Eye (tissue), 1 donor: ENCODE results near the gene GORAB.
A peak's percentile ranks its signal among the peaks of the same experiment; 100 is the strongest.

Source experiments
- DNase-seq: peaks from one replicate; pipeline ENCODE4 v3.0.0-alpha.2; 2015

Gene GORAB

GRCh38 chr1:170531758-170532657 is at the start of gene GORAB:
Gene GORAB, plus strand, starts transcription at chr1:170532166. Its CDS starts 58 bp downstream, at chr1:170532224.
- DNase-seq = peak; percentile 97

DNA sequence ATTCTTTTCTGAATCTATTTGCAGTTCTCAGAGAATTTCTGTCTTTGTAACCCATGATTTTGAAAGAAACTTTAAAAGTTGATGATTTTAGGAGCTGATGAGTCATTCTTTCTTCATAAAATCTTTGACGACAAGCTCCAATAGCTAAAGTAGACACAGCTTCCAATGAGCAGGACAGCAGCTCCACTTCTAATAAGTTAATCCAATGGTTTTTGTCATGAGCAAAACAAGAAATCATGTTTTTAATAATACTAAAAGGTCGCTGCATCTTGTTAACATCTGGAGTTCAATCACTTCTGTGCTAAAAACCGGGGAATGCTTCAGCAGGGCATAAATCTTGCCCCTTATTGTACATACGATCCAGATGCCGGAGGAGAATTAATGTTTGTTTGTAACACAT is 48.9 kb upstream of the GORAB start:
- DNase-seq = peak; percentile 11

DNA sequence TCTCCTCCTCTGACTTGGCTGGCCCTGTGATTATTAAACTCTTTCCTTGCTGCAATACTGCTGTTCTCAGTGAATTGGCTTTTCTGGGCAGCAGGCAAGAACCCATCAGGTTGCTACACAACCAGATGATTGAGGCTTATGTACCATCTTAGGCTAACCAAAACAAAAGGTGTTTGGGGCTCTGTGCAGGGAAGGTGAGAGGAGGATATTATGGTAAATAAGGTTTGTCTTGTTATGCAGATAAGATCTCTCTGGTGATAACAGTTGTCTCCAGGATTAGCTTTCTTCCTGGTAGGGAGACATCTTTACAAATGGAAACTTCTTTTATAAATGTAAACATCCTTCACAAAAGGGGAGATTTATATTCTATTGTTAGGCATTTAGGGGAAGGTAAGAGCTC is 44.5 kb upstream of the GORAB start:
- no peak for DNase-seq

DNA sequence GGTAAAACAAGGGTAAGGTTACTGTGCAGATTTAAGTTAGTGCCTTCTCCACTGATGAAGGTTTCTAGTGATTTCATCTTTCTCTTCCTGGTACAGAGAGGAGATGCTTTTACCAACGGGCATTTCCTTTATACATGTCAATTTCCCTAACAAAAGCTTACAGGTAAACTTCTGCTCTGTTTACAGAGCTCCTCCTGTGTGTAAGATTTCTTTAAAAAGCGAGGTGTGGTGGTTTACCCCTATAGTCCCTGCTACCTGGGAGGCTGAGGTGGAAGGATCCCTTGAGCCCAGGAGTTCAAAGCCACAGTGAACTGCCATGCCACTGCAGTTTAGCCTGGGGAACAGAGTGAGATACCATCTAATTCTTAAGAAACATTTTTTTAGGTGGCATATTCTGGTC is 40.7 kb upstream of the GORAB start:
- no peak for DNase-seq

- DNase-seq = peak; percentile 30
Measured at GRCh38 chr1:170494369-170494768, 37.6 kb upstream of the GORAB start.

DNA sequence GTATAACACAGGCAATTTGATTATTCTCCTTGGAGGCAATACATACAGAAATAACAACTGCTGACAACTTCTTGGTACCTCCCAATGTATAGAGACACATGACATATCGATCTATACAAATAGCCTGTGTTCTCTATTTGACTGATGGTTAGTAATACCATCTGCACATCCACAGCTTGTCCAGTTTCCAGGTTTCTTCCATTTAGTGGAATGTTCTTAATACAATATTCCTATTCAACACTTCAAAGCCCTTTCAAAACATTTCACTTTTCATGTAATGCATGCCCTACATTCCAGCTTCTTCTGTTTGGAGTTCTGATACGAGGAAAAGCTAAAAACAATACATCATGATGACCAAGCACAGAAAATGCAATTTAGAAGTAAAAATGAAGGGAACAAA is 37.0 kb upstream of the GORAB start:
- no peak for DNase-seq

DNA sequence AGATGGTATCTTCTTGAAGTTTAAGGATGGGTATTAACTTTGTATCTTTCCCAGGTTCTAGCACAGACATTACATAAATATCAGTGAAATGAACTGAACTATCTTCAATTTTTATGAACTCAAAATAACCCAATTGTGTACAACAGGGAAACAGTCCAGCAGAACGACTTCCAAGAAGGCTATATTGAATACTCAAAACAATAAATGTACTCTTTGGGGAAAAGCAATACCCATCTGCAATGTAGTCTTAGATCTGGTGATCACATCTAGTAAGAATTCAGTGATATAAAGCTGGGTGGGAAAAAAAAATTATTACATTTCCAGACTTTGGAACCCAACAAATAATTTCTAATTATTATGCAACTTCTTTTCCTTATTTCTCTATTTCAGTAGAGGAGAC is 33.1 kb upstream of the GORAB start:
- no peak for DNase-seq

- no peak for DNase-seq
Measured at GRCh38 chr1:170503665-170504064, 28.3 kb upstream of the GORAB start.

DNA sequence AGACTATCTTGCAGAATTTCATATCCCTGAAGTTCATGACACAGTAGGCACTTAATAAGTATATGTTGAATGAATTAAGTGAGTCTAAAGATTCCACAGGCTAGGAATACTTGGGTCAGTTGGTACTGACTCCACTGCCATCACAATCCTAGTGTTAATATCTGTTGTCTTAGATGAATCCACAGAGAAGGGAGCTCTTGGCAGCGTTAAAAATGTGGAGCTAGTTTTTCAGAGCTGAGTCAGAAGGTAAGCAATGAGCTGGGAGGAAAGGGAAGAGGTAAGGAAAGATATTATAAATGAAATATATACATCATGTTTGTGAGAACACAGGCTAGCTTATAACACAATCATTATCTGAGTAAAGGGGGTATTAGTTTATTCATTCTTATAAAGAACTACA is 21.8 kb upstream of the GORAB start:
- no peak for DNase-seq

GRCh38 chr1:170511038-170511437 is 20.9 kb upstream of the GORAB start:
- DNase-seq = peak; percentile 50

DNA sequence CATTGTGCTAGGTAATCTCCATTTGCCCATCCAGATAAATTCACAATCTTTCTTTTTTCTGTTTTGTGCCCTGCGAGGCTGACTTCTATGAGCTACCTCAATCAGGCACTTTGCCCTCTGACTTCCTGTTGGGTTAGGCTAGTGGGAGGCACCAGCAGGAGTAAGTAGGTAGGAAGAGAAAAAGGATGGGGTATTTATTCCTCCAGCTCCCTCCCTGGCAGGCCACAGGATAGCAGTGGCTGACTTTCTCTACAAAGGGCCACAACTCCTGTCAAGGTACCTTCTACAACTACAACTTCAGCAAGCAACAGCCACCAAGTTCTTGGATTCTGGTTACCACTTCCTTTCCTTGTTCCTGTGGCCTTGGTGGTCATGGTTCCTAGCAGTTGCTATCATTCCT is 18.8 kb upstream of the GORAB start:
- DNase-seq = no peak

- DNase-seq = no peak
Measured at GRCh38 chr1:170518185-170518834, 13.7 kb upstream of the GORAB start.

GRCh38 chr1:170518965-170519364 is 13.0 kb upstream of the GORAB start:
- no peak for DNase-seq

DNA sequence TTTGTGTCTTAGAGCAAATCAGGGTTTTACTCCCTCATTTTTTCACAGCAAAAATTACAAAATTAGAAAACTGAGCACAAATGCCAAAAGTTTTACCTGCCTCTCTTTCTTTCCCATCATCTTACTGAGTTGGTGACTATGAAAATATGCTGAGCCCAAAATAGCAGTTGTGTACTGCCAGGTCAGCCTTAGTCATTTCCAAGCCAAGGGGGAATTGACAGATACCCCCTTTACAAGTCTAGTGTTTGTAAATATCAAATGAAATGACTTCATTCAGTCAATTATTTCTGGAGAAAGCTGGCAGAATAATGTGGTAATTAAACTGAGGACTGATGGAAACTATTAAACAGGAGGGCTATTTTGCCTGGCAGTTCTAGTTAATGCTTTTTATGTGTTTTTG is 11.4 kb upstream of the GORAB start:
- DNase-seq = no peak

GRCh38 chr1:170521818-170522217 is 10.1 kb upstream of the GORAB start:
- no peak for DNase-seq

GRCh38 chr1:170530972-170531757 is 801 bp upstream of the GORAB start:
- peak; percentile 31 for DNase-seq

GRCh38 chr1:170533298-170533697 is 1.3 kb downstream of the GORAB start:
- no peak for DNase-seq

DNA sequence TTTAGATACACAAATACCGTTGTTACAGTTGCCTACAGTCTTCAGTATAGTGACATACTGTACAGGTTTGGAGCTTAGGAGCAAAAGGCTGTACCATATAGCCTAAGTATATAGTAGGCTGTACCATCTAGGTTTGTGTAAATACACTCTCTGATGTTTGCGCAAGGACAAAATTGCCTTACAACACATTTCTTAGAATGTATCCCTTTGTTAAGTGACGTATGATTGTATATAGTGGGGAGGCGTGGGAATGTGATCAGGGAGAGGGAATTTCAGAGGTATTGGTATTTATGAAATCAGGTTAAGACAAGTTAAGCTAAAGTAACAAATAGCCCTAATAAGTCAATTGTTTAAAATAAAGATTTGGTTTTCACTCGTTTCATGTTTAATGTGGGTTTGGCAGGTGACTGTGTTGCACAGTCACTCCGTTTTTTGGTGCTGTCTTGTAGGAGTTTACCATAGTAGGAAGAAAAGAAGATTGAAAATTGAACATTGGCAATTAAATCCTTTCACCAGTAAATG is 2.7 kb downstream of the GORAB start:
- DNase-seq = no peak

DNA sequence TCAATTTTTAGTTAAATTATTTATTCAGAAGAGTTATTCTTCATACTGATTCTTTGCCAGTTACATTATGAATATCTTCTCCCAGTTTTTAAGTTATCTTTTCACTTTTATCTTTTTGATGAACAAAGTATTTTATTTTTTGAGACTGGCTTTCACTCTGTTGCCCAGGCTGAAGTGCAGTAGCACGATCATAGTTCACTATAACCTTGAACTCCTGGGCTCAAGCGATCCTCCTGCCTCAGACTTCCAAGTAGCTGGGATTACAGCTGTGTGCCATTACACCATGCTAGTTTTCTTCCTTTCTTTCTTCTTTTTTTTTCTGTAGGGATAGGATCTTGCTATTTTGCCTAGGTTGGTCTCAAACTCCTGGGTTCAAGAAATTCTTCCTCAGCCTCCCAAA is 3.5 kb downstream of the GORAB start:
- DNase-seq = no peak

DNA sequence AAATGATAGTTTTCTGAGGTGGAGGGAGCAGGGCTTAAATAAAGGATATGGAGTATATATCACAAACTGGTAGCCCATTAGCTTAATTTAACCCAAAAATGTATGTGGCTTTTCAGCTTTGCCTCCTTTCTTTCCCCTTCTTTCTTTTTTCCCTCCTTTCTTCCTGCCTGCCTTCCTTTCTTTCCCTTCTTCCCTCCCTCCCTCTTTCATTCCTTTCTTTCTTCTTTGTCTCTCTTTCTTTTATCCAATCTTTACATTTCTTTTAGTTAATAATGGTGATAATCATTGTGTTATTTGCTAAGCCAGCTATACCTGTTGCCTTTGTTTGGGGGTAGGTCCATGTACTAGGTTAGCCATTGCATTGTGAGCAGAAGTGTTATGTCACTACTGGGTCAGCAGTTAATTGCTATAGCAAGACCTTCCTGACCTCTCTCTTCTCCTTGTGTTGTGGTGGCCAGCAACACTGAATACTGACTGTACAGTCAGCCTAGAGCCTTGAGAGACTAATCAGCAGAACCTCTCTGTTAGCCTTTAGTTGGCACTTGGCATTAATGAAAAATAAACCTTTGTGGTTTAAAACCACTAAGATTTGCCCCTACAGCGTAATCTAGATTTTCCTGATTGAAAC is 5.1 kb downstream of the GORAB start:
- DNase-seq = no peak

DNA sequence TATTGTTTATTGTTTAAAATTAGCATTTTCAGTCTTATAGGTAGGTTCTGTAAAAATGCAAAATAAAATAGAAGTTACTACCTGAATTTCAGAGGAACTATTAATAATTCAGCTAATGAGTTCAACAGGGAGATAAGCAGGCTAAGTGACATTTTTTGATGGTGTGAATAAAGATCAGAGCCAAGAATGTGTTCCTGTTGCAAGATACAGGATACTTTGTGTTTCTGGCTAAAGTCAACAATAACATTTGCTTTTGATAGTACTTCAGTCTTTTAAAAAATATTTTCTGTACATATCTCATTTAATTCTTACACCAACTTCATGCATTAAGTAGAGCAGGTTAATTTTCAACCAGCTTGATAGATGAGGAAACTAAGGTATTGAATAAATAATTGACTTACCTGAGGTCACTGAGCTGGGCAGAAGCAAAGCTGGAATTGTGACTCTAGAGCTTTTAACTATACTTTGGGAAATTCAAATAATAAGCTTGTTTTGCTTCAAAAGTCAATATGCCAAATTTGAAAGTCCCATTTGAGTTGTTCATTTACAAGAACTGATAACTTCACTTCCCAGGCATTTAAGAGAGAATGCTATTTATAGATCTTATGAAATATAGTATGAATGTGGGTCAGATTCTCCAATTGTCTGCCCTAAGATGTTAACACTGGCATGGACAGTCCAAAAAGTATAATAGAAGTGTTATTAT is 6.0 kb downstream of the GORAB start:
- DNase-seq = no peak

- DNase-seq = no peak
Measured at GRCh38 chr1:170538687-170539086, 6.7 kb downstream of the GORAB start.
